Measurements from ENCODE around the gene C1QTNF9B.

Gene C1QTNF9B

DNA sequence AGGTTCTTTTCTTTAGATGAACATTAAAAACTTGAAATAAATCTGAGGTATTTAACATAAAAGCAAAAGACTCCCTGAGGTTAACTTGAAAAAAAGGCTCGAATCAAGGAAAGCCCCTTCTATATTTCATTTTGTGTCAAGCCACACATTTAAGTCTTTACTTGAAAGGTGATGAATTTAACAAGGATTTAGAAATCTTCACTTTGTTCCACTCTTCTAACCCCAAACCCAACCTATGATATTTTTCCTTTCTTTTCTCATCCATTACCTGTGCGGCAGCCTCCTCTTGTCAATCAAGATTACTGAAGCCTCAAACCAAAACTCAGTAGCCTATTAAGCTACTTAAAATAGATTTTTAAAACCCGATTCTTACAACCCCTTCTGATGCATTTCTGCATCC, 41.9 kb downstream of the C1QTNF9B start:
- no peak for DNase-seq

DNA sequence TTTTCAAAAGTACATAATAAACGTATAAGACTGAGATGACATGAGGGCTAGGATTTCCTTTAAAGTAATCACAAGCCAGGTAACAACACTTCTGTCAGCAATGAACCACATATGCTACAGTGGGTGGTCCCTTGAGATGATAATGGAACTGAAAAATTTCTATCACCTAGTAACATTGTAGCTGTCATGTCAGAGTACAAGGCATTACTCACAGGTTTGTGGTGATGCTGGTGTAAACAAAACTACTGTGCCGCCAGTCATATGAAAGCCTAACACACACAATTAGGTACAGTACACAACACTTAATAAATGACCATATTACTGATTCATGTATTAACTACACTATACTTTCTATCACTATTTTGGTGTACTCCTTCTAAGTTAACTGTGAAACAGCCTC, 45.0 kb downstream of the C1QTNF9B start:
- DNase-seq: no peak

DNA sequence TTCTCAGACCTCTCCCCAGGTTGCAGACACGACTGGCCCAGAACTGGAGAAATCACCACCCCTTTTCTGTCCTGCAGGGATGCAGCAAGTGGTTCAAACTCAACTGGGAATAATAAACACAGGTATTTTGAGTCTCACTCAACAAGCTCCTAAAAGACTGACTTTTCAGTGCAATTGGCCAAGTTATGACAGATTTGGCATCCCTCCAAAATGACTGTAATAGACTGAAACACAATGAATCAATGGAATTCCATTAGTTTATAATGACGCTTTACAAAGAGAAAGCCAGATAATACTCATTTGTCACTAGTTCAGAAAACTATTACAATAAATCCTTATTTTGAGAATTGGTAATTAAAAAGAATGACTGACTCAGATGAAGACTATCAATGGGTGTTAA, 46.2 kb downstream of the C1QTNF9B start:
- DNase-seq: no peak

DNA sequence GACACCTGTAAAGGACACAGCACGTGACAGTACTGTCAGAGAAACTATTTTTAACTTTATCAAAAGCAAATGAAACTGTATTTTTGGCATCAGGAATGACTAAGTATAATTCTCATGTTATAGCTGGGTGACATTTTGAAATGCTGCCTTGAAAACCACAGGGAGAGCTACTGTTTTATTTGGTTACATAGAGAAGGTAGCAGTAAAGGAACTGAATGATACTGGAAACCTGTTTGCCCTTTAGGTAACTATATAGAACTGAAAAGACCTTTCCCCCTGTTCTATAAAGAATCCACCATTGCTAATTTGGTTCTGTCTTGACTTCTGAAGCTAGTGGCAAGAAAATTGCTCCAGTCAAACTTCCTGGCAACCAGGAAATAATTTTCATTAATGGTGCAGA, 47.2 kb downstream of the C1QTNF9B start:
- DNase-seq: no peak

DNA sequence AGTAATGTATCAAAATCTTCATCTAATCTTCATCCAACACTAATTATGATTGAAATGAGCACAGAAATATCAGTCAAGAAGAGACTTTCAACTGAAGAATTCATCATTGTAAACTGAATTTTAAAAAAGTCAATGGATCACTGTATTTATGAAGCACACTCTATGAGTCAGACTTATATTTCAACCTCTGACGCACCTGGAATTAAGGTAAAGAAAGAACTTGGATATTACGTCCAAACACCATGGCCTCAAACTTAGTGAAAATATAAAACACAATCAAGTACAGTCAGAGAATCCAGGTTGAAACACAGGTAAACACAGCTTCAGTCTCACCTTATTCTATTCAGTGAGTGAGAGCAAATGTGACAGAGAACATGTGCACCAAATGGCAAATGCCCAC, 47.6 kb downstream of the C1QTNF9B start:
- no peak for DNase-seq

DNA sequence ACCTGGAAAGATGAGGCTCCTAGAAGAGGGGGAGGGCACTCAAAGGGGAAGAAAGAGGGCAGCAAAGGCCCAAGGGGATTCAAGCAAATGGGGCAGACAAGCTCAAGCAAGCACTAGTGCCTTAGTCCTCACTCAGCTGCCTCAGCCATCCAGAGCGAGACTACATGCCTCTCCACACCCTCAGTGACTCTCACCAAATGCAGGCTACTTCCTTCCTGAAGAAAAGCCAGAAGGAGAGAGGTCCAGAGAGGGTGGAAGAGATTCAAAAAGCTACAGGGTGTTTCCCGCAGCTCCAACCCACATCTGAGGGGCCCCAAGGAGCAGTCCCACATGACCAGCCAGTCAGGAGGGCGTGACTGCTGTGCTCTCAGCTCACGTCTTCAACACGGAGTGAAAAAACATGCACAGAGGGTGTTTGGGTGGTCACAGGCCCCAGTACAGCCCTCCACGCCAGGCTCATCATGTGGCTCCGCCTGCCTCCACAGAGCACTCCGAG, 48.6 kb downstream of the C1QTNF9B start:
- no peak for DNase-seq

DNA sequence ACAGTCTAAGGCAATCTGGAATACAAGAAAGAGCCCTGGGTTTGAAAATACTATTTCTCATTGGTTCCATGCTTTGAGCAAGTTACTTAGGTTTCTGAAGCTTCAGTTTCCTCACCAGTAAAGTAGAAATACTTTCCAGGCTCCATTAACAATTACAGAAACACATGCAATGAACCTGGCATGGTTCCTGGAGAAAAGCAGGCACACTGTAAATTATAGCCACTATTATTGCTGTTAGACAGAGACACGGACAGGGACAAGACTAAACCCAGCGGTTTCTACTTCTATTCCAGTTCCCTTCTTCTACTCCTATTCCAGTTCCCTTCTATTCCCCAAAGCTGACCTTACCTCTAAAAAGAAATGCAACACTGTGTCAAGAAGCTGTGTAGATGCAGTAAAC, 49.3 kb downstream of the C1QTNF9B start:
- no peak for DNase-seq

DNA sequence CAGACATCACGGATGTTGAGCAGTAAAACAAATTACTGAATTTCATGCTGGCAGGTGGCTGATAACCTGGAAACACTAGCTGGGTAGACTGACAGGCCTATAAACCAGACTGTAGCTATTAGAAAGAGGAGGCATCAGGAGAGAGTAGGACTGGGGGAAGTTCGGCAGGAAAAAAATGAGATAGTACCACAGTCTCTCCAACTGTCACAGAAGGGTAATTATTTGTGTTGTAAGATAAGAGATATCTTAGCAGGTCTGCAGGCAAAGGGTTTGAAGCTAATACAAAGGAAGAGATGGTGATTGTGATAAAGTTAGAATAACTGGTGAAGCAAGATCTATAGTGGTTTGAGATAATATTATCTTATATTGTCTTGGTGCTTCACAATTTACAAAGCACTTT, 49.8 kb downstream of the C1QTNF9B start:
- DNase-seq: no peak

DNA sequence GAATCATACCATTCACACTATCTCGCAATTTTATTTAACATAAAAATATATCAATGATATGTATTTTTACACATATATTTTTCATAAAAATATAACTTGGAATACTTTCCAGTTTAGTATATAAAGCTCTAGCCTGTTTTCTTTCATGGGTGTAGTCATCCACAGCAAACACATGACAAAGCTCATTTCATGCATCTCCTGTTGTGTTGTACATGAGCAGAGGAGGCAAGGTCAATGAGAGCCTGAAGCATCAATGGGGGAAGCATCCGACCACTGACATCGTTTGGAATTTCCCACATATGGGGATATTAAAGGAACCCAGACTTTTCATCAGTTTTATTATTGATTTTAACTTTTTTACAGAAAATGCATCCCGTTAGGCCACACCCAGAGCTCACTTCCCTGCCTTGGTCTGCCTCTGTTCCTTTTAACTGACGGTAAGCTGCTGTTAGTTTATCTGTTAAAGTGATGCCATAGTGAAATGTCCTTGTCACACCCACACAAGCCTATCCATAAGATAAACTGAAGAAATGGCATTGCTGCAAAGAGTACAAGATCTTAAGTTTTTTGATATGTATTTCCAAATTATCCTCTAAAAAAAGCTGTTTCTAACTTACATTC, 52.1 kb downstream of the C1QTNF9B start:
- DNase-seq: no peak

DNA sequence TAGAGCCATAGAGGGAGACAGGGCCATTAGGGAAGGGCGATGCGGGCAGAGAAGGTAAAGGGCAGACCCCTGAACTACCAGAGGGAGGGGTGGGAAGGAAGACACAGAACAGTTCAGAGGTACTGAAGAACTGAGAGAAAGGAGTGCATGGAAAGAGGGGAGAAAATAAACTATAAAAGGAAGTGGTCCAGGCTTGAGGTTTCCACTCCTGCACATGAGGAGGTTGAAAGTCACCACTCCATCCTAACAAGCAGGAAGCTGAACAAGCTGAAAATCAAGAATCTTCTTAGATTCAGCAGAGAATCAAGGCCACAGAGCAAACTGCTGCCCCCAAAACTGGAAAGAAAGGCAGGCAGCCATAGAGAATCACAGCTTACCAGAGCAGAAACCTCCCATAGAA, 53.2 kb downstream of the C1QTNF9B start:
- DNase-seq: no peak

DNA sequence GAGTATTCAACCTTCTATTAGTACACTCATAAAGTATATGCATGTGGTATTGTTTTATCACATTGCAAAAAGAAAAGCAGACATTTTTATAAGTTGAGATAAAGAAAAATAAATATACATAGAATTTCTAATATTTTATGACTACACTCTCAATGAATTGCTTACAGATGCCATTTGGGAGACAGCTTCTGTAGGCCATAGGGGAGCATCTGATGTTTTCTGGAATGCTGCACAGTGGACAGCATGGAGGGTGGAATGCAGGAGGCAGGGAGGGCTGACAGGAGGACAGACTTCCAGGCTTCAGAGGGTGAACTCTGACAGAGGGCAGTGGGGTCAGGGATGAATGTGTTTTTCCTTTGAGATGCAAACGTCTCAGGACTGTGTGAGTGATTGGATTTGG, 53.9 kb downstream of the C1QTNF9B start:
- DNase-seq: no peak

DNA sequence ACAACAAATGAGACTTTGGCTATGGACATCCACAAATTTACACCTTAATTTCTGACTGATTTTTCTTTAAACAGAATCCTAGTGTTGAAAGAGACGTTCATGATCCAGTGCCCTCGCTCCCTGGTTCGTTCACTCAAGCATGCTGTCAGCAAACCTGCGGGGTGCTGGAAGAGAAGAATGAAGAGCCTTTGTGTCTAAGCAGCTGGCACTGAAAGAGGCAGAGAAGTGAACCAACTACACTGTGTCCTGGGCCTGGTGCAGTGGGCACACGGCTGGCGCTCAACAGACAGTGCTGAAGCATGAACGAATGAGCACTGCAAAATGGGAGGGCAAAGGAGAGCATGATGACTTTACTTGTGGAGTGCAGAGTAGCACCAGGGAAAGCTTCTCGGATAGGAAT, 54.9 kb downstream of the C1QTNF9B start:
- DNase-seq: no peak
